Kasumi-1 (cell line): Measurements from ENCODE around the gene CNKSR3.

Experiments
- DNase-seq, 2 experiments: peaks; one replicate each; lab custom pipeline; 2025; lab: John Stamatoyannopoulos, UW

The CNKSR3 gene

DNA sequence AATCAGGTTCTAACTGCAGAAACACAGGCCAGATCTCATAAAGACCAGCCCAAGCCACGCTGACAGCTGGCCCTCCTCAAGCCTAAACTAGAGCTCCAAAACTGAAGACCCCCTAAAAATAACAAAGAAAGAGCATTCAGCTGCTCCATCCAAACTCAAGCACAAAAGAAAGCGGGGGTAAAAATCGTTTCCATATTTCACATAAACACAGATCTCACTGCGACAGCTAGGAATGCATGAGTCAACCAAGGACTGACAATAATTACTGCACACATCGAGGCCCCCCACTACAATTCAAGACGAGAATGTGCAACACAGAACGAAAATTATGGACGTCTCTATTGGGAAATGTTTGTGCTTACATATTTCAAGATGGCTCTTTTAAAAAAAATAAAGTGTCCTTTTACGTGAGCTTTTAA is 31.1 kb downstream of the CNKSR3 start:
- no peak for DNase-seq

DNA sequence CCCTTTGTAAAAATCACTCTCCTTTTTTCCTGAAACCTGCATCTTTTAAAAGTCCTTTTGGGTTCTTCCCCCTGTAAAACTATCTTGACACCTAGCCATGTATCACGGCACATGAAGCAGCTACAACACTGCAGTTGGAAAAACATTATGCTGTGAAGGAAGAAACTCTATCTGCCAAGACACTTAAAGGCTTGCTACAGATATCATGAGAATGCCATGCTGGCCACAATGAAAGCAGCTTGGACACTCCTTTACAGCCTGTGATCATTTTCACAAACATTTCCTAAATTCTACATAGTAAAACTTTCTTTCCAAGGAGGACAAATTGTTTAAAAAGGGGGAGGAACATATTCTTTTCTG is 31.8 kb downstream of the CNKSR3 start:
- no peak for DNase-seq

DNA sequence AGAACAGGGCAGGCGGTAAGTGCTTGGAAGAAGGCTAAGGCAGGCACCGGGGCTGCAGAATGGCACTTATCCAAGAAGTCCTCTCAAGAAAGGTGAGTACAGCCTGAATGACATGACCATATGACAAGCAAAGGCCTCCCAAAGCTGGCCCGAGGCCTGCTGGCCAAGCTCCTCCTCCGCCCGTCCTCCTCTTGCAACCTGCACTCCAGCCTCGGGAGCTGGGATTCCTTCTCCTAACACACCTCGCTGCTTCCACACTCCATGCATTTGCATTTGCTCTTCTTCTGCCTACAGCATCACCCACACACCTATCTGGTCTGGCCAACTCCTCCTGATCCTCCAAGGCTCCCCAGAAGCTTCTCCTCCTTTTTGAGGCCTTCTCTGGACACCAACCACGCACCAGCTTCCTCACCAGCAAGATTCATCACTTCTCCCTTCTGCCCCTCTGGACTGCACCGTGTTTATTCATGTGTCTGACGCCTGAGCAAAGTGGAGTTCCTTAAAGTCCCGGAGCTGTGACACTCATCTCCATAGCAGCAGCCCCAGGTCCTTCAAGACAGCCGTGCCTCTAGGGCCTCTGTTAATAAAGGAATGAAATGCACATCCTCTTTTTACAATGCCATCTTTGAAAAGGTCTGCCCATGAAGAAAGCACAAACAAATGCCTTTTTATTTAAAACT is 32.3 kb downstream of the CNKSR3 start:
- peak; percentile 69 to 79 for DNase-seq

DNA sequence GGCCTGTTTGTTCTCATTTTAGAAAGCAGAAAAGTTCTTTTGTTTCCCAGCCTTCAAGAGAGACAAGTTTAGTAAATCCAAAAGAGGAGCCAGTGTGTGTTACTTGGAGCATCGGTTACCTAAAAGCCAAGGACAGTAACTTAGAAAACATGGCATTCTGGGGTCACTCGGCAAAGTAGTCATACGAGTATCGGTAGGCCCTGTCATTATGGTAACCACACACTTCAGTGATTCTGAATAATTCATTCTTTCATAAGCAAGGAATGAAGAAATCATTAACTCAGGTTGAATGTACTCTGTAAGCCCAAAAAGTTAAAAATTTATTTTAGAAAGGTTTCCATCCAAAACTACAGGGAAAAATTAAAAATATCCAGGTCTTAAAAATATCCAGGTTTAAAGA is 34.0 kb downstream of the CNKSR3 start:
- DNase-seq: no peak

DNA sequence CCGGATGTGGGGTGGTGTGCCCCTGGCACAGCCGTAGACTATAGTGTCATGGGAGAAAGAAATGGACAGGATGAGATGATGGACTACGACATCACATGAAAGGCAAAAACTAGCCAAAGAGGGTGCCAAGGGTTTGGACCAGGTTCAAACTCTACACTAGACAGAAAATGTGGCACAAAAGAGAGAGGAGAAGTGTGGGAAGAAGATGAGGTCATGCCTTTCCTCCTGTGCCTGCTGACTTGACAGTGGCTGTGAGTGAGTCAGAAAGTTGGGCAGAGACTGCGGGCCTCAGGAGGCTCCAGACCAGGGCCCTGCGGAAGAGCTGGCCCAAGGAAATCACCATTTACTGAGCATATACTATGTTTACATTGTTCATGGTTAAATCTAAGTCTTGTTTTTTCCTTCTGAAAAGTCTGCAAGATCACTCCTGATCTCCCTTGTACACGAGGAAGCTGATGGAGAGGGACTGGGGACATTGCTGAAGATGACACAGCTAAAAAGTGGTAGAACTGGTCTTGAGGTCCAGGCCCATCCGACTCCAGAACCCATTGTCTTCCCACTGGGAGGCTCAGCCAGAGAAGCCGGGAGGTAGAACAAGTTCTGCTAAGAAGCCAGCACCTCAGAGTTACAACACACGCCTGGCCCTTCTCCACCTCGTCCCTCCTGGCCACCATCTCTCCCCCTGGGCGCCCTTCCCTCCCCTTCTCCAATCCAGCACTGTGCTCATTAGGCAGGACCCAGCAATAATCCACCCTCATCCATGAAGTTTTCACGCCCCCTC is 35.6 kb downstream of the CNKSR3 start:
- peak in 1 of 2 experiments; percentile 24 for DNase-seq

DNA sequence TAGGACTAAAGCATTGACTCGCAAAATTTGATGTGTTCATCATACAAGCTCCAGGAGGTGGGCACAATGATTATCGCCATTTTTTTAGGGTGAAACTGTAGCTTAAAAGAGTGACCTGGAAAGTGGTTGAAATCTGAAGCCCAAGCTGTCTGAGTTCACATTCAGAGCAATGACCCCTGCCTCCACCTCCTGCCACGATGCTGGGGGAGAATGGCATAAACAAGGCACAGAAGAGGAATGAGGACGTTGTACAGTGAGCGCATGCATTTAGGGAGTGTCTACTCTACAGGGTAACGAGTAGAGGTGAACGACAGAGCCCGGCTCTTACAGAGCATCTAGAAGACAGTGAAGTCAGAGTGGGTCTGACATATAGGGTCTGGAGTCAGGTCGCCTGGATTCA is 37.2 kb downstream of the CNKSR3 start:
- no peak for DNase-seq

DNA sequence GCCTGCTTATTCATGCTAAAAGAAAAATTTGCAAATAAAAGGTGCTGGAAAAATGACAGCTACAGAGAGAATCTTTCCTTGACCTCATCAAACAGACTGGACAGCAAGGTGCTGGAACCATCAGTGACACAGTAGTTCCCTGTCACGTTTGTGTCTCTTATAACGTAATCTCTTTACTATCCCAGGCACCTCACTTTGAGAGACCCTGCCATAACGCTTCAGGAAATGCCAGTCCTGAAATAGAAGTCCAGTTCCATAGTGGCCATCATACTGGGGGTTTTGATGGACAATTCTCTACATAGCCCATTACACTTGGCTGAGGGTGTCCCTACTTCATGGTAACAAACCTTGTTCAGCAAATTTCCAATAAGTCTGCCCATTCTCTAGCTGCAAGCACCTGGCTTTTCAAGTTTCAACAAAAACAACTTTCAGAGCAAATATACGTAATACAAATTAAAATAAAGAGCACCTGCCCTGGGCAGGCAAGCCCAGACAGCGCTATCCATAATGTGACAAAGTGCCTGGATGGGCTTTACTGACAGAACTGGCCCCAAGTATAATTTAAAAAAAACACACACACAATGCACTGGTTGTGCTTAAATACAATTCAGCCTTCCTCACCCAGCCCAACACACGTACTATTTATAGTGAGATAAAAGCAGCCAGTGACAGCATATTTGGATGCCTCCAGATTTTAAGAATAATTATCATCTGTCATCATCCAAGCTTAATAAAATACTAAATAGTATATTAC is 38.7 kb downstream of the CNKSR3 start:
- DNase-seq: no peak

DNA sequence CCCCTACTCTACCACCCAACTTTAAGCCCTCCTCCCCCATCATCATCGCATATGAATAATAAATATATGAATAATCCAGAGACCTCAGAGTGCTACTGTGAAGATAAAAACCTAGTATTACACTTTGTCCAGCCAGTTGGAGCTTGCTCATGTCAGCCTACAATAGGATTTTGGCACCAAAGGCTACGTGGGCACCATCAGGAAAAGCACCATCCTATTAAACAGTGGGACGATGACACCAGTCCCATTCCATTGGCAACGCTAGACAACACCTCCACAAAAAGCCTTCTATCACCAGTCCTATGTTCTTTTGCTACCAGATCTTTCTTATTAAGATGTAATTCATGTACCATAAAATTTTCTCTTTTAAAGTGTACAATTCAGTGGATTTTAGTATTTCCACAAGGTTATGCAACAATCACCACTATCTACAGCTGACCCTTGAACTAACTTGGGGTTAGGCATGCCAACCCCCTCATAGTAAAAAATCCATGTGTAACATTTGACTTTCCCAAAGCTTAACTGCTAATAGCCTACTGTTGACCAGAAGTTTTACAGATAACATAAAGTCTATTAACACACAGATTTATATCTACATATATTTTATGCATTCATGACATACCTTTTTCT is 41.1 kb downstream of the CNKSR3 start:
- DNase-seq: no peak

DNA sequence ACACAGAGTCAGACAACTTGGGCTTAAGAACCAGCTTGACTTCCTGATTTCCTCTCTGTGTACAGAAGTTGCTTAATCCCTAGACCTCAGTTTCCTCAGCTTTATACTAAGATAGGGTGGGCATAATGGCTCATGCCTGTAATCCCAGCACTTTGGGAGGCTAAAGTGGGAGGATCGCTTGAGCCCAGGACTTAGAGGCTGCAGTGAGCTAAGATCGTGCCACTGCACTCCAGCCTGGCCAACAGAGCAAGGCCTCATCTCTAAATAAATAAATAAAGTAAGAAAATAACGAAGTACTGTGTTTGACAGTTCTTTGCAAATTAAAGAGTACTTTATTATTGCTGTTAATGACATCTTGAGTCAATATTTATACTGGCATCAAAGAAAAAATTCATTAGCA is 41.7 kb downstream of the CNKSR3 start:
- DNase-seq: peak; percentile 68 to 73

DNA sequence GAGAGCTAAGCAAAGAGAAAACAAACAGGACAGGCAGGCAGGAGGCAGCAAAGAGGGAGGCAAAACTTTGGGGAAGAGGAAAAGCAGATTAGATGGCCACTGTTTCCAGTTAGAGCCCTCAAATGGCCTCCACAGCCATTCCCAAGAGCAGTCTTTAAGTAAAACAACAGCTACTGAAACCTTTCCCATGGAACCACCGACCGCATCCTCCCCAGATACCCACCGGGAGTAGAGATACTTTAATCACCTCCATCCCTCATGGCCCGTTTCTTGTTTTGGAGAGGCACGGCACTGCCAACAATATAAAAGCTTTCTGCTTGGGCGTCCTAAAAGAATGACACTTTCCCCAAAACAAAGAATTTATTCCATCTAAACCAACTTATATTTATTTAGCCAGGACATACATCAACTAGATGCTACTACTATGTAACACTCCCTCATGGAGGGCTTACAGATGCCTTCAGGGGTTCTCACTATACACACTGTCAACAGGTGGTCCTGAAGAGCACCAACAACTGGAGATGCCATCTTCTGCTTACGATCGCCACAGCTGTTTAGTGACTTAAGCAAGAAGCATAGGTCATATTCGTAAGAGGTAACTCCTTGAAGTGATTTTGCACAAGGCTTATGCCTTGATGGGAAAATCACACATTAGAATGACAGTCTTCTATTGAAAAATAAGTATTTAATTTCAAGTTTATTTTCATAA is 43.4 kb downstream of the CNKSR3 start:
- no peak for DNase-seq

DNA sequence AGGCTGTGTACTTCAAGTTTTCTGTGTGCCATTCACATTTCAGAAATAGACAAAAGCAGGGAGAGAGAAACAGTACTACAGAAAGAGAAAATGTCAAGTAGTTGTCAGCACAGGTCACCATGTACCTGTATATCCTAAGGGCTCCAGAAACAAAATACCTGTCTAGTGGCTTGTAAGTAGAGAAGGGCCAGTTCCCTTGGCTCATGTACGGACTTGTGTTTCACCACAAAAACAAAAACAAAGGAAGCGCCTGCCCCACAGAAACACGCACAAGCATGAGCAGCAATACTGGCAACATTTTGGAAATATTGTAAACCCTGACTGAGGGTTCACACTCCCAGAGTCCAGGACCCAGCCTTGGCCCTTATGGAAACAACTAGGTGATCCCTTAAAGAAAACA is 44.3 kb downstream of the CNKSR3 start:
- DNase-seq: no peak

DNA sequence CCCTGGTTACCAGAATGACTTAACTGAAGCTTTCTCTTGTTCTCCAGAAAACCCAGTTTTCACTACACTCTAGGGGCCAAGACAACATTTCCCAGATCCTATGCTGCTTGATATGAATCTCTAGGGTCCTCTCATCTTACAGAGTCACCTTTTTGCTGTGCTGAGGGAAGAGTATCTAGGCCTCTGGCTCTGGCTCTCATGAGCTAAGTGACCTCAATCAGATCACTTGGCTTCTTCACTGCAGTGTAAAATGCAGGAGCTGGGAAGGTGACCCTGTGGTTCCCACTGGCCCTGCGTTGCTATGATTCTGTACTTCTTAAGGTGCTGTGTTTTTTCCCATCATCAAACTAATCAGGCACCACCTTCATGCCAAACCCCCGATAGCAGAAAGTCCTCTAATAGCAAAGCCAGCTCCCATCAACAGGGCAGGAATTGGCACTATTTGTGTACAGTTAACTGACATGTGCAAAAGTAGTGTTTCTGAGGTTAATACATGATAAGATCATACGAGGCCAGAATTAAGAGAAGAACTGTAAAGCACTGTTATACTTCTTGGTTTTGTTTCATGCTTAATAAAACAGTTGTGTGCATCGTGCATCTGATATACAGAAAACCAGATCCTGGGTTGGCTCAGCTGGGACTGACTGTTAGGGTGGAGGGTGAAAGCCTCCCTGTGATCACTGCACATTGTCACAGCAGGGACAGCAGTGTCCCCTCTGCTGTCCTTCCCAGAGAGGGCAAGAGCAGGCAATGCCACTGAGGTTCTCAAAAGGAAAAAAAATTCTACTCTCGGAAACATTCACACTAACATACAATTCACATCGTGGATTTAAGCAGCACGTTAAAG is 46.7 kb downstream of the CNKSR3 start:
- DNase-seq: no peak

DNA sequence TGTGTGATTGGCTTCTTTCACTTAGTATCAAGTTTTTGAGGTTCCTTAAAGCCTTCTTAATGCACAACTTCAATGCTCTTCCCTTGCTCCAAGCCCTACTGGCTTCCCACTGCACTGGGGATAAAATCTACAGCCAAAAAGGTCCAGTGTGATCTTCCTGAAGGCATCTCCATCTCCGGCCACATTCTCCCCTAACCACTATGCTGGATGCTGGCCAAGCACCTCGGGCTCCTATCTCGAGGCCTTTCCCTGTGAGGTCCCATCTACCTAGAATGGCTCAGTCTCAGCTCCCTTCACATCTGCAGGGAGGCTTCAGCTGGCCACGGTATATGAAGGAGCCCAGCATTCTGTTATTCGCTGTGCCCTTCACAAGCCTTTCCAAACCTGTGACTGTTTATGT is 48.1 kb downstream of the CNKSR3 start:
- no peak for DNase-seq

DNA sequence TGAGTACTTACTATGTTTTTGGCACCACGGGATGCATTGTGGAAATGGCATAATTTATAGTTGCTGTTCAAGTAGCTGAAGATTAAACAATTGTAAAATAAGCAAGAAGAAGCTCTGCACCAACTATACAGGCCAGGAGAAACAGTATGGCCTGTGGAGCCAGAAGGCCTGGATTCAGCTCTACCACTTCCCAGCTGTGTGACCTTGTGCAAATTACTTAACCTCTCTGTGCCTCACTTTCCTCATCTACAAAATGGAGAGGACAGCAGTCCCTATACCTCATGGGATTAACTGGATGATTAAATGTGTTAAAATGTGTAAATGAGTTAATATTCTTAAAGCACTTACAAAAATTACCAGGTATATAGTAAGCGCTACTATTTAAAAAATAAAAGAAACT is 49.1 kb downstream of the CNKSR3 start:
- DNase-seq: no peak

DNA sequence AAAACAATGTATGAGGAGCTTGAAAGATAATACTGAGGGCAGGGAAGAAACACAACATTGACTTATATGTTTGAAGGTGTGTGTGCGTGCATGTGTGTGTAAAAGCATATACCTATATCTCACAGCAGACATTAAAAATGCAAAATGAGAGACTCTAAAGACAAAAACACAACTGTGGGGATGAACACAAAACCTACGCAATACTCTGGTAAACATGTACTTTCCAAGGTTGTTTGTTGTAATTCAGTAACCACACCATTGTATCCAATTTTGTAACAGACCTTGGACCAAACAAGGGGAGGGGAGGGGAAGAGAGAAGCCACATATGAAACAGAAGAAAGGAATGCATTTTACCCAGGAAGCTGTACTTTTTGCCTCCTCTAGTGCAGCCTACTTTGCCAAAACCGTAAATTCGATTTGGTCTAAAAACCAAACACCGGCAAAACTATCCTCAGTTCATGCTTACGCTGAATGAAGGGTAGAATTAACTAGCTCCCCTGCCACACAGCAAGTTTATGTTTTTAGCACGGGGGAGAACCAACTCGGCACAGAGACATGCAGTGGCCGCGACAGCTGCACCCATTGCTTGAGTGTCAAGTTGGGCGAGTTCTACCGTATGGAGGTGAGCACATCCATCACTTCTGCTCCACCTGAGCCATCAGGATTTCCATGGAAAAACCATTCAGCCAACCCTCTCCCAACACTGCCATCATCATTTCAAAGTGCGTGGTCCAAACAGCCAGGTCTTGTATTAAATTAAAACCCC is 50.0 kb downstream of the CNKSR3 start:
- no peak for DNase-seq

DNA sequence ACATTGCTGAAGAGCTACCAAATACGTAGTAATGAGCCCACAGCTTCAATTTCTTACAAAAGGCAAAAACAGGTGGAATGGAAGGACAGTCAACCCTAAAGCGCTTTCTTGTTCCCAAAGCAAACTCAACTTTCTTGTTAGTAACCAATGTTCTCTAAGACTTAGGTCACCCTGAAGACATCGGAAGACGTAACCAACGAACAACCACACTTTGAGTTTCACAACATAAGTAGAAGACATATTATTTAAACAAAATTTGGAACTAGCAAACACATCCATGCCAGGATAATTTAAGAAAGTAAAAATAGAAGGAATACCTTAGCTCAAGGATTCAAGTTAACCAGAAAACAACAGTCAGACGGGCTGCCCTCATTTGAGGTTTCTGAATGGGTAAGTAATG is 51.0 kb downstream of the CNKSR3 start:
- DNase-seq: no peak

DNA sequence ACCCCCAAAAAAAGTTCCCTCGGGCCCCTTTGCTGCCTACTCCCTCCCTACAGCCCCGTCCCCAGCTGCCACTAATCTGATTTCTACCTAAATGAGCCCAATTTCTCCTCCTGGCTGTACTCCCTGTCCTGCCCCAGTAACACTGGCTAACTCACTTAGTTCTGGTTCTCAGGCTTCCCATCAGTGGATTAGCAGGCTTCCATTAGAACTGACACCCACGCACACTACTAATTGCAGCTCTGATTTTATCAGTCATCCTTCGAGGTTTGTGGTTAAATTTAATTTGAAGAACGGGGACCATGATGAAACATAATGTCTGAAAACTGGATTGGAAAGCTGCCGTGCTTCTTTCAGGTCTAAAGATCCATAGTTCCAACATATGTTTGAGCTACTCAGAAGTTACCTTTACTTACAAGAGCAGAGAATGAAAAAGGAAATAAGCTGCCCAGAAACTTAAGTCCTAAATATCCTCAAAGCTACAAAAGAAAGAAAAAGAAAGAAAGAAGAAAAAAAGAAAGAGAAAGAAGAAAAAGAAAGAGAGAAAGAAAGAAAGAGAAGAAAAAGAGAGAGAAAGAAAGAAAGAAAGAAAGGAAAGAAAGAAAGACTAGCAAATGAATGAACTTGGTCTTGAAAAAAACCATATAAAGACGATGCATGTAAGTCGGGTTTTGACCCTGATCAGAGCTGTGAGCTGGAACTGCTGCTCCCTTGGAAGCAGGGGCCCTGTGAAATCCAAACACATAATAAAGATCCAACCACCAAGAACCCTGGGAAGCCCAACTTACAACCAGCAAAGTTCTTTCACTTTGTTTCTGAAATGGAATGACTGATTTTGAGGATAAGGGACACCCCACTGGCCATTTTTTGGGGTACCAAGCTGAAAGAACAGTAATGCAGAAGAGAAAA is 51.7 kb downstream of the CNKSR3 start:
- no peak for DNase-seq

DNA sequence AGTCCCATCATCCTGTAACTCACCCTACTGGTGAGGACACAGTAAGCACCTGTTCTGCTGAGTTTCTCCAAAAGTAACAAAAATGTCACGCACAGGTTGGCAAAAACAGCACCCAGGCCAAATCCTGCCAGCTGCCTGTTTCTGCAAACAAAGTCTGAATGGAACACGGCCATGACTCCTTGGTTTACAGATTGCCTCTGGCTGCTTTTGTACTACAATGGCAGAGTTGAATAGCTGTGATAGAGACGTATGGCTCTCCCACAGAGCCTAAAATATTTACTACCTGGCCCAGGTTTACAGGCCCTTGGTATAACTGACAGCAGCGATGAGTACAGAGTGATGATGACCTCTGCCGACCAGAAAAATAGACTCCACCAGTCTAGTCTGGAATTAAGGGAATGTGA is 52.6 kb downstream of the CNKSR3 start:
- no peak for DNase-seq

DNA sequence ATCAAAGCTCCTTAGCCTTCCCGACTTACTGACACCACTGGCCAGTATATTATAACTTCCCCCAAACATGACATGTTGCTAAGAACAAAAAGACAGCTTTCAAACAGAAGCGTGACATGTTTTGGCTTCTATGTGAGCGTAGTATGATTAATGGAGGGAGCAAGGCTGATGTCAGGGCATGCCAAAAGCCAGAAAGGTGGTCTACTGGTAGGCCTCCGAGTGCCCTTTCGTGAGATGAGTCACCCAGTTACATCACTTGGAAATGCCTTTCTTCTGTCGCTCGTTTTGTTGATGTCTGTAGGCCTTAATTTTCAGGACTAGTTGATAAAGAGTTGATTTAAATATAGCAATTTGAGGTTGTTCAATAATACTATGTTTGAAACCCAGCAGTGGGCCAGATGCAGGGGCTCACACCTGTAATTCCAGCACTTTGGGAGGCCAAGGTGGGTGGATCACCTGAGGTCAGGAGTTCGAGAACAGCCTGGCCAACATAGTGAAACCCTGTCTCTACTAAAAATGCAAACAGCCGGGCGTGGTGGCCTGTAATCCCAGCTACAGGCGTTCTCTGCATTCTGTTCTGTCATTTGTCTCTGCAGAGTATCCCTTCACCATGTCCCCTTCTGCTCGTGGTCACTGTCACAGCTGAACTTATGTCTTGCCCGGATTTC is 53.3 kb downstream of the CNKSR3 start:
- no peak for DNase-seq
